GM11168 (cell line): ENCODE measurements around the gene RAP1B.

Source experiments
- in situ Hi-C: fragments of 300-500 bp; cut with MboI; formaldehyde crosslinking; loops from one replicate; pipeline ENCODE4 v1.12.0; 2022; ENCODE audit warnings: low sequenced_read_pairs; ENCODE audit not compliant: unreplicated experiment

The RAP1B gene

DNA sequence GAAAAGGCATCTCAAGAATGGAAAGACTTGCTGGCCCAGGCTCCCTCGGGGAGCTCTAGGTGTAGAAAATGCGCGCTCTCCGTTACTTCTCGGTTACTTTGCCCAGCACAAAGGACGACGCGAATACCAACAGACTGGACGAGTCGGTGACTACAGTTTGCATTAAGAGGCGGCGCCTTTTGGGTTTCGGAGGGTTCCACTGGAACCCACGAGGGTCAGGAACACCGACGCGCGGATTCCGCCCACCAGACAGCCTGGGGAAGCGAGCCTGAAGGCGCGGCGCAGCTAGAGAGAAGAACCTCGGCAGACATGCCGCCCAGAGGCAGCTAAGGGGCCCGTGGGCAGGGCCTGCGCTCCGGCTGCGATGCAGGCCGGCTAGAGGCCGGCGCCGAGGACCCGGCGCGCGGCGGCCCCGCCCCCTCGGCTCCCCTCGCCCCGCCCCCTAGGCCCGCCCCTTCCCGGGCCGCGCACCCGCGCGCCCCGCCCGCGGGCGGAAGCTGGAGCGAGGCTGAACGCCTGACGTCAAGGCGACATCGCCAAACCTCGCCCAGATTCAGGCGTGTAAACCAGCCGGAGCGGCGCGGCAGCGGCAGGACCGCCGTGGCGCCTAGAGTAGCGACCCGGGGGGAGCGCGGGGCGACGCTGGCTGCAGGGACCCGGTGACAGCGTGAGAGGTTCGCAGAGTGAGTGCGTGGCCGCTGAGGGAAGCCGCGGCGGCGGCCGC is at the start of gene RAP1B:
Gene RAP1B, plus strand, starts transcription at position 530 of the 724 bp plus-strand sequence. CDS start 37,826 bp downstream, outside the sequence.
- in situ Hi-C loops = no loop called here

DNA sequence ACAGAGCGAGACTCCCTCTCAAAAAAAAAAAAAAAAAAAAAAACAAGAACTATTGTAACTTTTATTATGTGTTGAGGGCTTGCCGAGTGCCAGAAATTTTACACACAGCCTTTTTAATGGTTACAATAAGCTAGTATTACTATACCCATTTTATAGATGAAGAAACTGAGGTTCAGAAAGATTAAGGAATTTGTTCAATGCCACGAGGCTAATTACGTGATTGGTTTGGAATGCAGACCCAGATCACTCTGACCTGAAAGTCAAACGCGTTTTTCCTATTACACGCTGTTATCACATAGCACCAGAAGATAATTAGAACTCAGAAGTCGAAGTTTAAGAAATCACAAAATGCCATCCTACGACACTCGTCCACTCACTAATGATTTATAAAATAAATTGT is 48.9 kb upstream of the RAP1B start:
- in situ Hi-C loops = no loop called here

DNA sequence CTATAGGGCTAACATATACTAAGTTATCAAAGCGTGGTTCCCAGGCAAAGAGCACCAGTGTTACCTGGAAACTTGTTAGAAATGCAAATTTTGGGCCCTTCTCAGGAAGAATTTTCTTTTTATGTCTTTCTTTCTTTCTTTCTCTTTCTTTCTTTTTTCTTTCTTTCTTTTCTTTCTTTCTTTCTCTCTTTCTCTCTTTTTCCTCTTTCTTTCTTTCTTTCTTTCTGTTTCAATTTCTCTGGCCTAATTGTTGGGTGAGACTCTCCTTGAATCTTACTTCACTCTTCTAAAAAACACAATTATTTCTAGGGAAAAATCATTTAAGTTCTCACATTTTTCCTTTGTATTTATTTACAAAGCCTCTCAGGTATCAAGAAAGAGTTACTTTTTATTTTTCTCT is 46.5 kb upstream of the RAP1B start:
- in situ Hi-C loops = no loop called here

DNA sequence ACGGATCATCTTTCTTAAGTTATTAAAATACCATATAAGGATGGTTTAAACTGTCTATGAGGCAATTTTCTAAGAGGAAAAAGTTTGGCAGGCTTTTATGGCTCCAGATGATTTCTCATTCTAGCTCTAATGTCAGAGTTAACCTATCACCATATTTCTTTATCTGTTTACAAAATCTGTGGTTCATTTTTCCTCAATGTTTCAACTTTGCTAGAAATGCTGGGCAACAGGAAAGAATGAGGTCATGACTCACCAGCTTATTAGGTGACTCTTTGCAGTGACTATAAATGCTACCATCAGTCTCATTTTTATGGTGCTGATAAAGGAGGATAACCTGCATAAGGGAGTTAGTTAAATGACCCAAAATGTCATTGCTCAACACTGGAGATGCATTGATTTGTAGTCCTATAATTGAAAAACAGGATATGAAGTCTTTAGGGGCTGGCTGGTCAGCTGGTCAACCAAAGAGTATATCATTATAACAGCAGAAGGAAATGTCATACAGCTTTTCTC is 45.3 kb upstream of the RAP1B start:
- in situ Hi-C loops = no loop called here

DNA sequence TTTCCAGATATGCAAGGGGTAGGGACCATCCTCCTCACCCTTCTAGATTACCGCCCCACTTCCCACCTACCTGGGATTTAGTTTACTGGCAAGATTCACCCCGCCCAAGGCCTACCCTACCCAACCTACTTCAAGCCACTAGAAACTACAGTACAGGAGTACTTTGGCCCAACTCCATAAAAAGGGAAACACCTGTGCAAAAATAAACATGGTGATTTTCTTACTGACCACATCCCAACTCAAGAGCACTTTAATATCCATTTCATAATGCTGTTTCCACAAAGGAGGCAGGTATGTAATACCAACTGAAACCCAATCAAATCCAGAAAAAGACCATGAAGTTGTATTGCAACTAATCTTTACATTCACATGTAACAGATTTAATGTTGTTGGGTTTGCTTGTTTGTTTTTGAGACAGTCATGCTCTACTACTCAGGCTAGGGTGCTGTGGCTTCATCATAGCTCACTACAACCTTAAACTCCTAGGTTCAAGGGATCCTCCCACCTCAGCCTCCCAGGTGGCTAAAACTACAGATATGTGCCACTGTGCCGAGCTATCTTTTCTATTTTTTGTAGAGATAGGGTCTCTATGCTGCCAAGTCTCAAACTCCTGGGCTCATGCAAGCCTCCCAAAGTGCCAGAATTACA is 41.7 kb upstream of the RAP1B start:
- in situ Hi-C loops = no loop called here

DNA sequence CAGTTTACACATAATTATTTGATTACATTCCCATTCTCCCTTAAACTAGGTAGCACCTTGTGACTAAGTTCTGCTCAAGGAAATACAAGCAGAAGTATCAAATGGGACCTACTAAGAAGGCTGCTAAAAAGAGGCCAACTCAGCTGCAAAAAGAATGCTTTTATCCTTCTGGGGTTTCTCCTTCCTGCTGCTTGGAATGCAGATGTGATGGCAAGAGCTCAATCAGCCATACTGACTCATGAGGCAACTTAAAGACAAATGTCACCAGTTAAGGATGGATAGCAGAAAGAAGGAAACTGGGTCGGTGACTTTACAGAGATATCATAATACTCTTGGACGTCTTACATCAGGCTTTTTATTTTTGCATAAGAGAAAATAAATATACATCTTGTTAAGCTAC is 38.0 kb upstream of the RAP1B start:
- in situ Hi-C loops = no loop called here

DNA sequence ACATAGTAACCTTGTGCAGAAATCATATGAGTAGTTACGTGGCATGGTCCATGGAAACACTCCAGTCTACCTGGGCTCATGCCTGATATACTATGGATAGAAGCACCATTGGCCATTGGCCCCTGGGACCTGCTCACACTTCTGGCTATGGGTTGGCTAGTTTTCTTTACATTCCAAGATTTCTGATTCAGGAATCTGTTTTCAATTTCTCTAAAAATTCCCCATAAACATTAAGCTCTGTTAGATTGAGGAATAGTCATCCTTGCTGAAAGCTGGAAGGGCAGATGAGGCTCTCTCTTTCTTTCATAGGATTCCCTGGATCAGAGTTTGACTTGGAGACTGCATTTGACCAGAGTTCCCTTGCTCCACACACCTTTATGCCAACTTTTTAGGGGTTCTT is 37.3 kb upstream of the RAP1B start:
- in situ Hi-C loops = no loop called here

DNA sequence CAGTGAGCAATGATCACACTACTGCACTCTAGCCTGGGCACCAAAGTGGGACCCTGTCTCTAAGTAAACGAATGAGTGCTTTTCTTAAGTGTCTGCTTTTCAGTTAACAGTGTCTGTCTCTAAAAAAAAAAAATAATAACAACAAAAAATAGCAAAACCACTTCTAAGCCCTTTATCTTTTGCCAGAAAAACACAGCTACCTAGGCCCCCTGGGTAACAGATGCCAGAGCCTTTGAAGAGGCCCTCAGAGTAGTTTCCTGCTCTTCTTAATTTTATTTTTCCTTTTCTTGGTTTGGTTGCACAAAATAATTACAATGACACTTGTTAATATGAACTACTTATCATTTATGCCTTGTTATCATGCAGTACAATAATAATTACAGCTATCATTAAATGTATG is 32.8 kb upstream of the RAP1B start:
- in situ Hi-C loops = no loop called here

DNA sequence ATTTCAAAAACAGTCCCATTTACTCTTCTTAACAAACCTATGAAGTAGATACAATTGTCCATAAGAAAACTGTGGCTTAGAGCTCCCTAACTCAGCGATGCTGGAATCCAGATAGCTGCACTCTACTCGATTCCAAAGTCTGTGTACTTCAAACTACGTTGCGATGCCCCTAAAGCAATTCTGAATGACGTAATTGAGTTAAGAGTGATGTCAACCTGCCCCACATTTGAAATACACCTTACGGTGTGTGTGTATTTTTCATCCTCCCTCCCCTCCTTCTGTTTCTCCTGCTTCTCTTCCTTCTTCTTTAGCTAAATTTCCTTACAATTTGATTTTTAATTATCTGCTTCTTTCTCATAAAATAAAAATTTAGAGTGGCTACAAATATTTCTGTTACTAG is 31.9 kb upstream of the RAP1B start:
- in situ Hi-C loops = no loop called here

DNA sequence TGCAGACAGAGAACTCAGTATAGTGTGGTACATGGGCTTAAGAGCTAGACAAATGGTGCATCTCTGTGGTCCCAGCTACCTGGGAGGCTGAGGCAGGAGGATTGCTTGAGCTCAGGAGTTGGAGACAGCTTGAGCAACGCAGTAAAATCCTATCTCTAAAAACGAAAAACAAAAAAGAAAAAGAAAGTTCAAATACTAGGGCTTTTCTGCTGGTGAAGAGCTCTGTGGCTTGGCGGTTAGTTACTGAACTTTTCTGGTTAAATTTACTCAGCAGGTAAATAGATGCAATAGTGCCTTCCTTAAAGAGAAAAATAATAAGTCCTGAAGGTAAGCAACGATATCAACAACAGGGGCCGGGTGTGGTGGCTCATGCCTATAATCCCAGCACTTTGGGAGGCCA is 31.4 kb upstream of the RAP1B start:
- in situ Hi-C loops = no loop called here

DNA sequence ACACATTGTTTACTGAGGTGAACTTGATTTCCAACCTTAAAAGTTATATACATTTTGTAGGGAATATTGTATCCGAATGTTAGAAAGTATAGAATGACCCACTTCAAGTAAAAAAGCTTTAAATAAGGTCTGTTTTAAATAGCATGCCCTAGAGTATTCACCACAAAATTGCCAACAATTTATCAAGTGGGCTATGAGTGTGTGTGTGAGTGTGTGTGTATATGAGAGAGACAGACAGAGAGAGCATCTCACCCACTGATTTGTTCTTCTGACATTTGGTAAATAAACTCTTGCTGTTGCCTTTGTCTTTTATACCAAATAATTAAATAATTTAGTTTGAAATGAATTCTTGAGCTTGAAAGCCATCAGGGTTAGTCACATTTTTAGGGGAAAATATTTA is 29.8 kb upstream of the RAP1B start:
- in situ Hi-C loops = no loop called here

DNA sequence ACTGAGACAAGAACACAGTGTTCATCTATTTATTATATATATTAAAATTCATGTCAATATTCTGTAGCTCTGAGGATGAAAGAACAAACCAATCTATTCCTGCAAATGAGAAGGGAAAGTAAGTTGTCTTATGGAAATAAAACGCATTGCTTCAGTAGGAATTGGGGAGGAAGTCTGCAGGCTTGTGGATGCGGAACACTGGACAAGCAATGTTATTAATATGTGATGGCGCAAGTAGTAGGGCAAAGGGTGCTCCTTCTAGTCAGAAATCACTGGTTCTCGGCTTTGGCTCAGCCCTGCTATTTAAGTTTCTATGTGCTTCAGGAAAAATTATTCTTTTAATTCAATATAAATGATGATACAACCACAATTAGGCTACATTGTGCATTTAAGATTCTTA is 28.8 kb upstream of the RAP1B start:
- in situ Hi-C loops = no loop called here

DNA sequence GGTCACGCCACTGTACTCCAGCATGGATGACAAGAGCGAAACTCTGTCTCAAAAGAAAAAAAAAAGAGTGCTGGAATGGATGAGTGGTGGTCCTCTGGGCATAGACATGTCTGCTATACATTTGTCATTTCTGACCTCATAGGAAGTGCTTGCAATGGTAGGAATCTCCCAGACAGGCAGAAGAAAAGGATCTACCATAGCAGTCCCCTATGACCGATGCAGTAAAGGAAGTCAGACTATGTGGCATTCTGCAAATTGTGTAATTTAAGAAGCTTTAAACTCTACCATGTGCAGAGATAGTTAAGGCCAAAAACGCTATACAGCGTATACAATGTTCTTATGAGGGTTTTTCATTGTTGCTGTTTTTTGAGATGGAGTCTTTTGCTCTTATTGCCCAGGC is 24.7 kb upstream of the RAP1B start:
- in situ Hi-C loops = no loop called here

DNA sequence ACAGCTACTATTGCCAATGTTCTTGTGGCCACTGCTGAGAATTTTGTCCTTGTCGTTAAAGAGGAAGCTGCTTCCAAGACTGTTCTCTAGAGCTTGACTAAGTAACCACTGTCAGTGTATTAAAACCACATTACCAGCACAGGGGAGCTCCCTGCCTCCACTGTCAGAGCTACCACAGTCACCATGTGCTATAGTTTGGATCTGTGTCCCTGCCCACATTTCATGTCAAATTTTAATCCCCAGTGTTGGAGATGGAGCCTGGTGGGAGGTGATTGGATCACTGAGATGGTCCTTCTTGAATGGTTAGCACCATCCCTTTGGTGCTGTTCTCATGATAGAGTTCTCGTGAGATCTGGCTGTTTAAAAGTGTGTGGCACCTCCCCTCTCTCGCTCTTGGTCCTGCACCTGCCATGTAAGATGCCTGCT is 23.2 kb upstream of the RAP1B start:
- in situ Hi-C loops = no loop called here

DNA sequence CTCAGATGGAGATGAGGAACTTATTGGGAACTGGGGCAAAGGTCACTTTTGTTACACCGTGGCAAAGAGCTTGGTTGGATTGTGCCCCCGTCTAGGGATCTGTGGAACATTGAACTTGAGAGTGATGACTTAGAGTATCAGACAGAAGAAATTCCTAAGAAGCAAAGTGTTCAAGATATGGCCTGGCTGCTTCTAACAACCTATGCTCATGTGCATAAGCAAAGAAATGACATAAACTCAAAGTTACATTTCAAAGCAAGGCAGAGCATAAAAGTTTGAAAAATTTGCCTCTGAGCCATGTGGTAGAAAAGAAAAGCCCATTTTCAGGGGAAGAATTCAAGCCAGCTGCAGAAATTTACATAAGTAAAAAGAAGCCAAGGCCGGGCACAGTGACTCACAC is 21.5 kb upstream of the RAP1B start:
- in situ Hi-C loops = no loop called here

DNA sequence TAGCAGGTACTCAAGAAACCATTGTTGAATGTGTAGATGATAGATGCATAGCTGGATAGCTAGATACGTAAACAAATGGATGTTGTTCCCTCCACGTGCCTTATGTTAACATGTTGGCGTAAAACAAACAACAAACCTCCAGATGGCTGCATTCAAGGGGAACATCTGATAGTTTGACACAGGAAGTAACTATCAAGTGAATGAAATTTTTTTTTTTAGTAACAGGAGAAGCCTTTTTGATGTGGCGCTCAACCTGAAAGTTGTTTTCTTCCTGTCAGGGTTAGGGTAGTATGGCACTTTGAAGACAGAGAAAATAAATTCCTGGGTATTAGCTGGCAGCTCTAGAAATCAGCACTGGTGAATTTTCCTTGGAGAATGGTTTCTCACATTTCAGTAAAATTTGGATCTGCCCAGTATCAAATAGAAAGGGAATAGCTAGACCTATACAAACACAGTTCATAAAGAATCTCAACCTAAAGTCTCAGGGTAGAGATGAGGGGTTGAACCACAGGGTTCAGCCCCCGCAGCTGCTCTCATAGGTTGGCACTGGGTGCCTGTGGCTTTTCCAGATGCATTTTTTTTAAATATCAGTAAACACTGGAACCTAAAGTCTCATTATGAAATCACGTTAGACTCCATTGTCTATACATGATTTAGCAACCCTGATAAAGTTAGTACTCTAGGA is 18.8 kb upstream of the RAP1B start:
- in situ Hi-C loops = no loop called here

DNA sequence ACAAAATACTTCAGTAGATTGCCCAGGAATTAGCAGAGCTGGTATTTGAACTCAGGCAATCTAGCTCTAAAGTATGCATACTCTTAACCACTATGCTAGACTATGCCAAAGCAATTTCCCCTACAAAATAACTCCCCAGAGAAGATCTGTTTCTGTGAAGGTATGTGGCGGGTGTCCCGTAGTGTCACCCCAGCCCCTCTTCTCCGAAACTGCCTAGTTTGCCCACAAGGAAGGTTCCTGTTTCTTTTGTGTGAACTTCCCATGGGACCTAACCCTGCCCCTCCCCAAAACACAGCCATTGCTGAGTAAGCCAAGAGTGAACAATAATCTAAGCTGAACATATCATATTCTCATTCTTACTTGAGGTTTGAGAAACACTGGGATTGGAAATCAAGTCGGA is 15.5 kb upstream of the RAP1B start:
- in situ Hi-C loops = no loop called here

DNA sequence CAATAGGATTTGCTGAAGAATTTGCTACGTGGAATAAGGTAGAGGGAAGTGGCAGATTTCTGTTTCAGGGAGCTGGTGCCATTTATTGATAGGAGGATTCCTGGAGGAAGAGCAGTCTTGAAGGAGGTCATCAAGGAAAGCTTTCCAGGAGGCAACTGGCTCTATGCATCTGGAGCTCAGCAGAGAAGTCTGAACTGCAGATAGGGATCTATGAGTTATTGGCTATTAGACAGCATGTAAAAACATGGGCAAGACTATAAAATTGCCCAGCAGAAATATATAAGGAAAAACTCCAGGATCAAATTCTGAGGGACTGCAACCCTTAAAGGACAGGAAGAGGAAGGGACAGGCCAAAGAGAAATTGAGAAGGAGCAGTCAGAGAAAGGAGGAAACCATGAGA is 8.9 kb upstream of the RAP1B start:
- in situ Hi-C loops = no loop called here

DNA sequence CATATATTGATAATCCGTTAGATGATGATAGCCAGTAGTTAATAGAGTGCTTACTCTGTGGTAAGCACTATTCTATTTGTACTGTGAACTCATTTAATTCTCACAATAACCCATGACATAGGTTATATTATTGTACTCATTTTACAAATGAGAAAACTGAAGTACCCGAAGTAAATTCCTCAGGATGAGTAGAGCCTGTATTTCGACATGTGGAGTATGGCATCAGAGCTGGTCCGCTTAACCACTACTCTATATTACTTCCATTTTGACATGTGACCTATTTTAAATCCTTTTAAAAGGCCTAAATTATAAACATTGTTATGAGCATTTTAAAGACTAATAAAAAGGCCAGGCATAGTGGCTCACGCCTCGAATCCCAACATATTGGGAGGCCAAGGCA is 8.0 kb upstream of the RAP1B start:
- in situ Hi-C loops = no loop called here

DNA sequence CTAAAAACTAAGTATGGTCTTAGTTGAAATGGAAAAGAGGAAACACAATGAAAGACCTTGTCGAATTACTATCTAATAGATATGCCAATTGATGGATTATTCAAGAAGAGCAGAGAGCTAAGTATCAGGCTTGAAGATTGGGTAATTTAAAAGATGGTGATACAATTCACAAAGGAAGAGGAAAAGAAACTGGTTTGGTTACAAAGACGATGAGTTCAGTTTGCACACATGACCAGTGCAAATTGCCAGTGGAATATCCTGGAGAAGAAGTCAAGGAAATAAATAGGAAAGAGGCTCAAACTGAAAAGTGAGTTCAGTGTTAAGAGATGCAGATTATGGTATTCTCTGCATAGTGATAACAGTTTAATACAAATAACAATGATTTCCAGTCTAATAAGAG is 2.5 kb upstream of the RAP1B start:
- in situ Hi-C loops = no loop called here

DNA sequence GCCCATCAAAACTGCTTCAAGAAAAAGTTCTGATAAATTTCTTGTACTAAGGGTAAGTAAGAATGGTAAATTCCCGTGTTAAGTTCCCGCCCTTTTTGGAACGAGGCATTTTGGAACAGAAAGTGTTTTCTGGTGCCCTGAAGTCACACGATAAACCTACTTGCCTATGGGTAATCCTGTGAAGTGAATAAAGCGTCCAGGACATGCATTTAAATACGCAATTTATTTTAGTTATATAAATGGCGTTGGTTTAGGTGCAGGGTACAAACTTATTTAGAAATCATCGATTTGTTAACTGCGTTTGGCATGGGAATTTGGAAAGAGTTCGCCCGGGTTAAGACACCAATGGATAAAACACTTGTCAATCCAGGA is 715 bp upstream of the RAP1B start:
- in situ Hi-C loops = no loop called here
